ELR (cell line): ENCODE results near the gene CRLF2.
"Not testable (repeated sequence)": the region's sequence is repeated elsewhere in the genome, so short reads cannot be mapped to it uniquely, and the experiment has no call there.

Experiments used
- DNase-seq: peaks from one replicate; pipeline ENCODE4 v3.0.0-alpha.2; 2015; ENCODE audit warnings: low read depth

CRLF2 gene

DNA sequence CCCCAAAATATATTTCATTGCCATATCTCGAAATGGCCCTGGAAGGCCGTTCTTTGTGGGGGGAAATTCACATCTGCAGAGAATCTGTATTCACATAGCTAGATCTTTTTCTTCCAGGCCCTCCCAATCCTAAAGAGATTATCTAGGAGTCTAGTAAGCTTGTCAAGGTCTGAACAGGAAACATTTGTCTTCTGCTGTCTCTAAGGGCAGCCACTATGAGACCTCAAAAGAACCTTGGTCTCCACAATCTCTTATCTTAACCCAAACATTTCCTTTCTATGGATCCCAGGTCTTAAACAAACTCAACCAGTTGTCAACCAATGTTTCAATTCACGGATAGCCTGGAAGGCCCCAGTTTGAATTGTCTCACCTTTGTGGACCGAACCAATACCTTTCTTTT is 45.0 kb downstream of the CRLF2 start:
- no peak for DNase-seq

DNA sequence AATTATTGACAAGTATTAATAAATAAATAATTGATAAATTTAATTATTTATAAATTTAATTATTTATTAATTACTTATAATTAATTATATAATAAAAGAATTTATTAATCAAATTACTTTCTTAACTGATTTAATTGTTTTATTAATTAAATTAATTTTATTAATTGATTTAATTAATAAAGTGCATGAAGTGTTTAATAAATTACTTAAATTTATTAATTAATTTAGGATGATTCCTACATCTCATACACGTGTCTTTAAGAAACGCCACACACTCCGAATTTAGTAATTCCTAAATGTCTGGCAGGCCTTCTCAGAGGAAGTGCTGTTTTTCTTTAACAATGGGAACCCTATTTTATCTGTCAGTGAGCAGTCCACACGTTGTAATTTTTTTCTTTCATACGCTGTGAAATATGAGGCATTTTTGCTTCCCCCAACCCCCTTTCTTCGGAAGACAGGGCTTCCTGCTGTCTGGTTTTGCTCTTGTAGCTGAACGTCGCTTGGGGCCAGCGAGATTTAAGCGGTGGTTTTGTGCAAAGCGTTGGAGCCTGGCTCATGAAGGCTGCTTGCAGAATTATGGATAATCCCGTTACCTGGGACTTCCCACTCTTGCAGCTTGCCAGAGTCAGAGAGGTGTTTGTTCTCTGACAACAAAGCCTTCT is 46.8 kb downstream of the CRLF2 start:
- DNase-seq, result peak; percentile 20

DNA sequence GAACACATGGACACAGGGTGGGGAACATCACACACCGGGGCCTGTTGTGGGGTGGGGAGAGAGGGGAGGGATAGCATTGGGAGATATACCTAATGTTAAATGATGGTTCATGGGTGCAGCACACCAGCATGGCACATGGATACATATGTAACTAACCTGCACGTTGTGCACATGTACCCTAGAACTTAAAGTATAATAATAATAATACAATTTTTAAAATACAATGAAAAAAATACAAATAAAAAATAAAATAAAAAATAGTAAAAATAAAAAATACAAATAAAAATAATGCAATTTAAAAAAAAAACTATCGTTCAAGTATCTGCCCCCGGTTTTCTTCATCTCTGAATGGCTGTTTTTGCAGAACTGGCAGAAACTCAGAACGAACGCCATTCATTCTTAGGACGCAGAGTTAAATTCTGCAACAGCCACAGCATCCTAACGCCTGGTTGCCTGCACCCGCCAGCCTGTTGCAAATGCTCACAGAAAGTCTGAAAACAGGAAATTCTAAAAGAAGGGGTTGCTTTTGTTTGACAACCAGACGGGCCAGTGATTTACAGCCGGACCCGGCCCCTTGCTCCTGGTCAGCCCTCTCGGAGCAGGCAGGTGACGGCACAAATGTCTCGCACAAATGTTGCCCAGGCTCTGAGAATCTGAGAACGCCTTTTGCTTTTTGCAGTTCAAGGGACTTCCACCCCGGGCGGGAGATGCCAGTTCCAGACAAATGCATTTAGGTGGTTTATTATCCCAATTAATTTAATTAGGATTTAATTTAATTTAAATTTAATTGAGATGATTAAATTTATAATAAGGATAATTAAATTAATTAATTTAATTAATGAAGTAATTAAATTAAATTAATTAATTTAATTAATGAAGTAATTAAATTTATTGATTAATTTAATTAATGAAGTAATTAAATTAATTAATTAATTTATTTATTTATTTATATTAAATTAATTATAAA is 47.8 kb downstream of the CRLF2 start:
- DNase-seq, result peak; percentile 21

DNA sequence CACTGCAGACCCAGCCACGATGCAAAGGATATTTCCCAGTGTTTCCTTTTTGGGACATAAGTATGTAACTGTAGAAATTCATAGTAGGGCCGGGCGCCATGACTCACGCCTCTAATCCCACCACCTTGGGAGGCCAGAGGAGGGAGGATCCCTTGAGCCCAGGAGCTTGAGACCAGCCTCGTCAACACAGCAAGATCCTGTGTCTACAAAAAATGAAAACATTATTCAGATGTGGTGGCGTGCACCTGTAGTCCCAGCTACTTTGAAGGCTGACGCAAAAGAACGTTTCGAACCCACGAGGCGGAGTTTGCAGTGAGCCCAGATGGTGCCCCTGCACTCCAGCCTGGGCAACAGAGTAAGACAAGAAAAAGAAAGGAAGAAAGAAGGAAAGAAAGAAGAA is 49.2 kb downstream of the CRLF2 start:
- no peak for DNase-seq

- DNase-seq, result no peak
Observed at GRCh38 chrX:1162119-1162916, 50.1 kb downstream of the CRLF2 start.

DNA sequence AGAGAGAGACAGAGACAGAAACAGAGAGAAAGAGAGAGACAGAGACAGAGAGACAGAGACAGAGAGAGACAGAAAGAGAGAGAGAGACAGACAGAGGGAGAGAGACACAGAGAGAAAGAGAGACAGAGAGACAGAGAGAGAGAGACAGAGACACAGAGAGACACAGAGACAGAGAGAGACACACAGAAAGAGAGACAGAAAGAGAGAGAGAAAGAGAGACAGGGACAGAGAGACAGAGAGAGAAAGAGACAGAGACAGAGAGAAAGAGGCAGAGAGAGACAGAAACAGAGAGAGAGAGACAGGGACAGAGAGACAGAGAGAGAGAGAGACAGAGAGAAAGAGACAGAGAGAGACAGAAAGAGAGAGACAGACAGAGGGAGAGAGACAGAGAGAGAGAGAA is 52.9 kb downstream of the CRLF2 start:
- DNase-seq, result no peak

DNA sequence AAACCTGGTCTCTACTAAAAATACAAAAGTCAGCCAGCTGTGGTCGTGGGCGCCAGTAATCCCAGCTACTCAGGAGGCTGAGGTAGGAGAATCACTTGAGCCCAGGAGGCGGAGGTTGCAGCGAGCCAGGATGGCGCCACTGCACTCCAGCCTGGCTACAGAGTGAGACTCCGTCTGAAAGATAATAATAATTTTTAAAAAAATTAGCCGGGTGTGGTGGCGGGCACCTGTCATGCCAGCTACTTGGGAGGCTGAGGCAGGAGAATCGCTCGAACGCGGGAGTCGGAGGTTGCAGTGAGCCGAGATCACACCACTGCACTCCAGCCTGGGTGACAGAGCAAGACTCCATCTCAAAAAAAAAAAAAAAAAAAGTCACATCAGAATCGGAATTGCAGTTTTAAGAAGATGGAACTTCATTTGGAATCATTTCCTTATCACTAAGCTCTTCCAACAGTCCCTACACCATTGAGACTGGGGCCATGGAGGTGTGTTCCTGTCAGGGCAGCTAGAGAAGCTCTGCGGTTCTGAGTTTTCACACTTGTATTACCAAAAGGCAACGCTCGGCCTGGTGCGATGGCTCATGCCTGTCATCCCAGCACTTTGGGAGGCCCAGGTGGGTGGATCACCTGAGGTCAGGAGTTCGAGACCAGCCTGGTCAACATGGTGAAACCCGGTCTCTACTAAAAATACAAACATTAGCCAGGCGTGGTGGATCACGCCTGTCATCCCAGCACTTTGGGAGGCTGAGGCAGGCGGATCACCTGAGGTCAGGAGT is 55.6 kb downstream of the CRLF2 start:
- not testable (repeated sequence) for DNase-seq

DNA sequence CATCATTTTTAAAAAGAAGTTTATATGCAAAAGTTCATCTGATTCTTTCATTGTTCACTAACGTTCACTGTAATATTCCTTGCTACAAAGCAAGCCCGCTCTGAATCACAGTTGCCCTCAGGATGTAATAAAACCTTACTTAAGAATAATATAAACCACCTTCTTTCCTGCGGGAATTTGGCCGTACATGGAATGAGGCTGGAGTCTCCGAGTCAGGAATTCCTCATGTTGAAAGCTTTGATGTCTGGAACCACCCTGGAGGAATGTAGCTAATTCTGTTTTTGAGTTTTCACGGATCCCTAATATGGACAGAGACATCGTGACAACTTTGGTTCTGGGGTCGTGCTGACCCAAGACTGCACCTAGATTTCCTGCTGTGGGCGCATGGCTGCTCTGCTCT is 58.5 kb downstream of the CRLF2 start:
- peak; percentile 31 for DNase-seq

- no peak for DNase-seq
Observed at GRCh38 chrX:1152090-1152489, 60.4 kb downstream of the CRLF2 start.

DNA sequence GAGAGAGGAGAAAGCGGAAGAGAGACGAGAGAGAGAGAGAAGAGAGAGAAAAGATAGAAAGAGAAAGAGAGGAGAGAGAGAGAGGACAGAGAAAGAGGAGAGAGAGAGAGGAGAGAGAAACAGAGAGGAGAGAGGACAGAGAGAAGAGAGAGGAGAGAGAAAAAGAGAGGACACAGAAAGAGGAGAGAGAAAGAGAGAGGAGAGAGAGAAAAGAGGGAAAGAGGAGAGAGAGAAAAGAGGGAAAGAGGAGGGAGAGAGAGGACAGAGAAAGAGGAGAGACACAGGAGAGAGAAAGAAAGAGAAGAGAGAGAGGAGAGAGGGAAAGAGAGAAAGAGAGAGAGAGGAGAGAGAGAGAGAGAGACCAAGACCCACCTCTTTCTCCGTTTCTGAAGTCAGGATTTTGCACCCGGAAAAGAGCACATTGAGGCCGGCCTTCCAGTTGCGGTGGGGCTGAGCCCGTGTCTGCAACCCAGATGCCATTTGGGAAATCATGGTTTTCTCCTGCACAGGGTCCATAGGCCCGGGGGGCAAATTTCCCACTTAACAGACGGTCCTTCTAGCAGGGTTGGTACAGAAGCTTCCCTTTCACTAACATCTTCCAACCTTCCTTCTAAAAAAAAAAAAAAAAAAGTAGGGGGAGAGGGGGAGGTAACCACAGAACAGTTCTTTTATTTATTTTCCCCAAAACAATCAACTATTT is 60.9 kb downstream of the CRLF2 start:
- DNase-seq, result no peak

- DNase-seq, result no peak
Observed at GRCh38 chrX:1150569-1151347, 61.7 kb downstream of the CRLF2 start.

DNA sequence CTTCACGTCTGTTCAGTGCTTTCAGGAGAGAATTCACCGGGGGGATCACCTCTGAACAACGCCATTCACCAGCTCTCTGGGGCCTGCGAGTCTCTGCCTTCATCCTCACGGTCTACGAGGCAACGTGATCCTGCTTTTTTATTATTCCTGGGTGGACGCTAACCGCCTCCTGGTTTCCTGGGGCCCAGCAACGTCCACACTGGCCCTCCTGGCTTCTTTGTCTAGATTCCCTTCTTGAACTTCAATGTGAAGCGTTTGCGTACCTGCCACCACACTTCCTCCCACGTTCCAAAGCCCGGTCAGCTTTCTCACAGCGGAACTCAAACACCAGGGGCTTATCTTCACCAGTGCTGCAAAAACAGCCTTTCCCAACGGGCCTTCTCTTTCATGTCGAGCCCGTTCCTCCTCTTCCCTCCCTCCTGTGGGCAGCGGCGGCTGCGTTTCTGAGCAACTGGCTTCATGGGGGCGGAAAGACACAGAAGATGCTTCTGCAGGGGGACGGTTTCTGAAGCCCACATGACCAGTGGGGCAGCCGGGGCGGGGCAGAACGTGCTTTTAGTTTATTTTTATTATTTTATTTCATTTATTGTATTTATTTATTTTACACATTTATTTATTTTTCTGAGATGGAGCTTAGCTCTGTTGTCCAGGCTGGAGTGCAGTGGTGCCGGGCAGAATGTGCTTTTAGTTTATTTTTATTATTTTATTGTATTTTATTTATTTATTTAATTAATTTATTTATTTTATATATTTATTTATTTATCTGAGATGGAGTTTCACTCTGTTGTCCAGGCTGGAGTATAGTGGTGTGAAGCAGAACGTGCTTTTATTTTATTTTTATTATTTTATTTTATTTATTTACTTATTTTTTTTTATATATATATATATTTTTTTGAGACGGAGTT is 64.6 kb downstream of the CRLF2 start:
- no peak for DNase-seq

DNA sequence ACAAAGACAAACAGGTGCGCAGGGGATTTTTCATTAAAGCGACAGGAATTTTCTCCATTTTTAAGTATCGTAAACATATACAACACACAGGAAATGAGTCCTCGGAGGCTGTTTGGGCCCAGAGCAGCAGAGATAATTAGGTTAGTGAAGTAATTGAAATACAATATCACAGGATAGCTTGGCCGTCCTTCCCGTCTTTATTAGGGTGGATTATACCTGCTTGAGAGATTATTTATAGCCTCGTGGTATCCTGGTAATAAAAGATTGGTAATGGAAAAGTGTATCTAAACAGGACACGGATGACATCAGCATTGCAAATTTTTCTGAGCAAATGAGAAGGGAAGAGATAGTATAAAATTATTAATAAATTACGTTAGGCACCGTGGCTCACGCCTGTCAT is 68.2 kb downstream of the CRLF2 start:
- no peak for DNase-seq
